GM18907 (cell line): ENCODE results near the gene DUS2.
"Not testable (repeated sequence)": the region's sequence is repeated elsewhere in the genome, so short reads cannot be mapped to it uniquely, and the experiment has no call there.

Experiments
- ATAC-seq: cut with Tn5 transposase; IDR thresholded peaks from one replicate; pipeline ENCODE4 v1.9.1; 2021; ENCODE audit warnings: mild to moderate bottlenecking, moderate library complexity; ENCODE audit not compliant: unreplicated experiment

DUS2 gene

DNA sequence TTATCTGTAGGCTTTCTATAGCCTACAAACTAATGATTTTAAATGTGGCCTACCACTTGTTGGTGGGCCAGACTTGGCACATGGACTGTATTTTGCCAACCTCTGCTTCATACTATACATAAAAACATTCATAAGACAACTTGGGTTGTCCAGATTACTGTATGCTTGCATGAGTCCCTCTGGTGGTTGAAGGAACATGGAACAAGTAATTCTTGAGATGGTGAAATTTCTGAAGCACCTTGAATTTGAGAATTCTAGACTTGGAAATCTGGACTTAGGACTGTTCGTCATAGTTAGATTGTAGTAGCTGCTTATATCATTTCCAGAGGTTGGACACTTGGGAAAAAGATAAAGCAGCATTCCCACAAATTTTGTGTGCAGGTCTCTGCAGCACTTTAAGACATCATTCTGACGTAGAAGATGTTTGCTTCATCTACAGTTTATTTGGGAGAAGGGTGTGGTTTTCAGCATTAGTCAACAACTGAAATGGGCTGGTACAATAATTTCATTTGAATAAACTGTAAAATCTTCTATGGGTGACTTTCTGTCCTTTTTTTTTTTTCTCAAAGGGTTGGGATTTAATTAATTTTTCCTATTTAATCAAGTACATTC, 93.3 kb downstream of the DUS2 start:
- no peak for ATAC-seq

- ATAC-seq, result no peak
These were observed 94.8 kb downstream of the DUS2 start for GRCh38 chr16:68117884-68118283.

- ATAC-seq, result peak; percentile 44
These were observed 95.9 kb downstream of the DUS2 start for GRCh38 chr16:68118954-68119353.

DNA sequence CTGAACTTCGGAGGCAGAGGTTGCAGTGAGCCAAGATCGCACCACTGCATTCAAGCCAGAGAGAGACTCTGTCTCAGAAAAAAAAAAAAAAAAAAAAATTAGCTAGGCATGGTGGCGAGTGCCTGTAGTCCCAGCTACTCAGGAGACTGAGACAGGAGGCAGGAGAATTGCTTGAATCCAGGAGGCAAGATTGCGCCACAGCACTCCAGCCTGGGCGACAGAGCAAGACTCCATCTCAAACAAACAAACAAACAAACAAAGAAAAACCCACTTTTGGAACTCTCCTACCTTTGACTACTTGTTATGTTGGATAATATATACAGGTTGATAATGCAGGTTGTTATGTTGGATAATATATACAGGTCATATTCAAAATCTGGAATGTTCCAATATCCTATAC, 97.4 kb downstream of the DUS2 start:
- ATAC-seq, result not testable (repeated sequence)

DNA sequence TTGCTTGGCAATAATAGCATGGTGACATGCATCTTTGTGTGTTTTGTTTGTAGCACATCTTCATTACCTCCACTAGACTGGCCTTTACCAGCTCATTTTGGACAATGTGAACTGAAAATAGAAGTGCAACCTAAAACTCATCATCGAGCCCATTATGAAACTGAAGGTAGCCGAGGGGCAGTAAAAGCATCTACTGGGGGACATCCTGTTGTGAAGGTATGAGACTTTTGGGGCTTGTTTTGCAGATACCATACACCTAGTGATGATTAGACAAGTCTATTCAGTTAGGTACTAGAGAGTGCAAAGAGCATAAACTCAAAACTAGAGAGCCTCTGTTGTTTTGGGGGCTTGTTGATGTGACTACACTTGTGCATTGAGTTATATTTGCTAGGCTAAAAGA, 103.3 kb downstream of the DUS2 start:
- ATAC-seq, result peak; percentile 66

GRCh38 chr16:68128577-68129305, 105.7 kb downstream of the DUS2 start:
- ATAC-seq, result no peak
